ENCODE results near the gene IL17RD. TPM values are rescaled to one million over a fixed set of nuclear protein-coding genes. Genes with fewer than 3 reads are reported as not detected.

Gene IL17RD
- total RNA-seq, 5 donors from 2014 or later (not counting 1 experiment from before 2014, with no cell fraction given): 0.05 to 0.38 (median 0.10) TPM; not detected in 1

DNA sequence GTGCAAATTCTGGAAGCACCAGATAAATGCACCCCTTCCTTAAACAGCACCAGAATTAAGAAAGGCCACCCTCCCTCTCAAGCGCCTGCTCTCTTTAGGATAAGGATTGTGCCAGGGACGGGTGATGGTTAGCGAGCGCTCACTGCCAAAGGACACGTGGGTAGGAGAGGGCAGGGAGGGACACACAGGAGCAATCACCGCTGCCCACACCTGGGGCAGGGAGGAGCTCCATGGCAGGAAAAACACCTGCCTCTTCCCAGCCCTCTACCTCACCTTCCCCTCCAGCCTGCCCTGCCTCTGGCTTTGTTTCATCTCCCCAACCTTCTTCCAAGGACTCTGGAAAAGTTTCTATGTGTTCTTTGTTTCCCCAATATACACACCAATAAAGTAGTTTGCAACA lies 112.0 kb downstream of the IL17RD start:
- no peak overlapping the region for H3K27ac ChIP-seq (ENCODE audit: low read length)
- H3K9me3 ChIP-seq: no peaks in the 10 kb centered on the region
- H3K27ac Mint-ChIP-seq: no peak overlapping the region
- peaks cover 0 to 21% of the 10 kb centered on the region in 2 experiments for H3K27me3 ChIP-seq (replicated peaks in 1 of 2; ENCODE audit: control insufficient read depth in 2 of 2, extremely low read depth in 1 of 2, insufficient read depth in 2 of 2, low read length in 1 of 2)
- ChIA-PET CTCF (no interaction called here), POLR2A (no interaction called here)
- H3K36me3 Mint-ChIP-seq: no peaks in the 10 kb centered on the region
- no peak overlapping the region for H3K4me3 ChIP-seq (ENCODE audit: control insufficient read depth in 1 of 2, extremely low read depth in 1 of 2, low read length in 1 of 2)
- WGBS (ENCODE audit: insufficient coverage): no CpG with 5 or more reads among the region's 6 CpGs
- H3K36me3 ChIP-seq (ENCODE audit: control insufficient read depth in 2 of 2, extremely low read depth in 1 of 2, insufficient read depth in 1 of 2, low read length in 1 of 2): no peaks in the 10 kb centered on the region
- ATAC-seq (replicated peaks in 1 of 4) (no peak), DNase-seq (no peak)
- H3K27me3 Mint-ChIP-seq: peaks cover 17 to 20% of the 10 kb centered on the region in 2 donors
- H3K4me3 Mint-ChIP-seq: no peak overlapping the region
- no peaks in the 10 kb centered on the region for H3K9me3 Mint-ChIP-seq
- H3K4me1 Mint-ChIP-seq: no peaks in the 10 kb centered on the region
- no peaks in the 10 kb centered on the region for H3K4me1 ChIP-seq (ENCODE audit: control insufficient read depth in 1 of 2, extremely low read depth in 1 of 2, insufficient read depth in 2 of 2, low read length in 2 of 2)

DNA sequence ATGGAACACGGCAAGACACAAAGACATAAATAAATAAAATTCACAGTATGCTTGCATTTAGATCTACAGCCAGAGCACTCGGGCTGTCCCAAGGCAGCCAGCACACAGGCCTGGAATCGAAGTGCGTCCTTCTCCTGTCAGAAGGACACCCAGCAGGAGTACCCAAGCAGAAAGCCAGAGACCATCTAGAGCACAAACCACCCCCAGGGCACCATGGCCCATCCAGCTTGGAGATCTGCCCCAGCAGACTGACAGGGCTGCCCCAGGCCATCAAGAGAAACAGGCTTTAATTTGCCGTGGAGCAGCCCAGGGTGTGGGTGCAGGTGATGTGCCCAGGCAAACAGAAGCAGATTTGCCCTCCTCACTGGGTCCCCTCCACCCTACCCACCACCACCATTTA lies 112.5 kb downstream of the IL17RD start:
- H3K4me3 Mint-ChIP-seq: no peak overlapping the region
- DNase-seq (no peak), ATAC-seq (replicated peaks in 1 of 4) (no peak)
- H3K9me3 Mint-ChIP-seq: no peaks in the 10 kb centered on the region
- no peak overlapping the region for H3K27ac ChIP-seq (ENCODE audit: low read length)
- no peaks in the 10 kb centered on the region for H3K9me3 ChIP-seq
- no peak overlapping the region for H3K4me3 ChIP-seq (ENCODE audit: control insufficient read depth in 1 of 2, extremely low read depth in 1 of 2, low read length in 1 of 2)
- H3K27me3 ChIP-seq (replicated peaks in 1 of 2; ENCODE audit: control insufficient read depth in 2 of 2, extremely low read depth in 1 of 2, insufficient read depth in 2 of 2, low read length in 1 of 2): peaks cover 0 to 21% of the 10 kb centered on the region in 2 experiments
- WGBS (ENCODE audit: insufficient coverage): 96% methylated on average over 4 of the region's 5 CpGs
- H3K4me1 Mint-ChIP-seq: no peaks in the 10 kb centered on the region
- no peaks in the 10 kb centered on the region for H3K36me3 Mint-ChIP-seq
- H3K27ac Mint-ChIP-seq: no peak overlapping the region
- POLR2A ChIA-PET: no interaction called here
- H3K27me3 Mint-ChIP-seq: peaks cover 21% of the 10 kb centered on the region in 2 donors
- H3K4me1 ChIP-seq (ENCODE audit: control insufficient read depth in 1 of 2, extremely low read depth in 1 of 2, insufficient read depth in 2 of 2, low read length in 2 of 2): no peaks in the 10 kb centered on the region
- H3K36me3 ChIP-seq (ENCODE audit: control insufficient read depth in 2 of 2, extremely low read depth in 1 of 2, insufficient read depth in 1 of 2, low read length in 1 of 2): no peaks in the 10 kb centered on the region
- CTCF ChIA-PET: no interaction called here

DNA sequence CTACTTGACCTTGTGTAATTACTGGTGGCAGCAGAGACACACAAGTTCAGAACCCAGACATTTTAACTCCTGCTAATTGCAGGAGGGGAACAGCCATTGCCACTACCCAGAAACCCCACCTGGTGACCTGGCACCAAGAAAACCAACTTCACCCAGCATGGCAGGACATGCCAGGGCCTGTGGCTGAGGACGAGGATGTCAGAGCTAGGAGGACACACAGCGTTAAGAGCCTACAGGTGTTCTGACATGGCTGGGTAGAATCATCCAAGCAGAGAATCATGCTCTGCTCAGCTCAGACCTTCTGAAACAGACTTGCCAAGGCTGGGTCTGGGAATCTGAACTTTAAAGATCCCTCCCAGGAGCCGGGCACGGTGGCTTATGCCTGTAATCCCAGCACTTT lies 116.4 kb downstream of the IL17RD start:
- WGBS (ENCODE audit: insufficient coverage): 48% methylated on average over 4 of the region's 4 CpGs
- H3K9me3 ChIP-seq: no peaks in the 10 kb centered on the region
- H3K4me1 Mint-ChIP-seq: no peaks in the 10 kb centered on the region
- H3K36me3 ChIP-seq (ENCODE audit: control insufficient read depth in 2 of 2, extremely low read depth in 1 of 2, insufficient read depth in 1 of 2, low read length in 1 of 2): no peaks in the 10 kb centered on the region
- H3K4me3 ChIP-seq (ENCODE audit: control insufficient read depth in 1 of 2, extremely low read depth in 1 of 2, low read length in 1 of 2): no peak overlapping the region
- H3K27me3 ChIP-seq (replicated peaks in 1 of 2; ENCODE audit: control insufficient read depth in 2 of 2, extremely low read depth in 1 of 2, insufficient read depth in 2 of 2, low read length in 1 of 2): peaks cover 0 to 16% of the 10 kb centered on the region in 2 experiments
- no peak for ATAC-seq (replicated peaks in 1 of 4)
- ChIA-PET POLR2A (interaction anchor here in 1 of 2 donors (0.6 kb wide), 1 partner anchor 21 kb away, joined by 6 read pairs; no protein-coding TSS in a partner anchor), CTCF (no interaction called here)
- peaks cover 12 to 15% of the 10 kb centered on the region in 2 donors for H3K27me3 Mint-ChIP-seq
- no peak for DNase-seq
- no peaks in the 10 kb centered on the region for H3K9me3 Mint-ChIP-seq
- no peak overlapping the region for H3K27ac Mint-ChIP-seq
- no peak overlapping the region for H3K27ac ChIP-seq (ENCODE audit: low read length)
- H3K4me3 Mint-ChIP-seq: no peak overlapping the region
- no peaks in the 10 kb centered on the region for H3K36me3 Mint-ChIP-seq
- H3K4me1 ChIP-seq (ENCODE audit: control insufficient read depth in 1 of 2, extremely low read depth in 1 of 2, insufficient read depth in 2 of 2, low read length in 2 of 2): no peaks in the 10 kb centered on the region

GRCh38 chr3:57048052-57048671 lies 117.0 kb downstream of the IL17RD start:
- Histone ChIP-seq H3K36me3 (ENCODE audit: control insufficient read depth in 2 of 2, extremely low read depth in 1 of 2, insufficient read depth in 1 of 2, low read length in 1 of 2) (no peaks in the 10 kb centered on the region), H3K4me1 (ENCODE audit: control insufficient read depth in 1 of 2, extremely low read depth in 1 of 2, insufficient read depth in 2 of 2, low read length in 2 of 2) (no peaks in the 10 kb centered on the region), H3K27ac (ENCODE audit: low read length) (no peak overlapping the region), H3K9me3 (no peaks in the 10 kb centered on the region), H3K27me3 (replicated peaks in 1 of 2; ENCODE audit: control insufficient read depth in 2 of 2, extremely low read depth in 1 of 2, insufficient read depth in 2 of 2, low read length in 1 of 2) (peaks cover 0 to 16% of the 10 kb centered on the region in 2 experiments), H3K4me3 (ENCODE audit: control insufficient read depth in 1 of 2, extremely low read depth in 1 of 2, low read length in 1 of 2) (no peak overlapping the region)
- no peak overlapping the region for H3K4me3 Mint-ChIP-seq
- DNase-seq (no peak), ATAC-seq (replicated peaks in 1 of 4) (no peak)
- ChIA-PET CTCF (interaction anchor here in 1 of 2 donors (0.6 kb wide), 1 partner anchor 247 kb away, joined by 3 read pairs; the partner anchor contains the start of gene ARHGEF3), POLR2A (no interaction called here)
- WGBS (ENCODE audit: insufficient coverage): 80% methylated on average over 4 of the region's 8 CpGs
- H3K27ac Mint-ChIP-seq: no peak overlapping the region
- H3K4me1 Mint-ChIP-seq: no peaks in the 10 kb centered on the region
- H3K36me3 Mint-ChIP-seq: no peaks in the 10 kb centered on the region
- no peaks in the 10 kb centered on the region for H3K9me3 Mint-ChIP-seq
- H3K27me3 Mint-ChIP-seq: peaks cover 8 to 15% of the 10 kb centered on the region in 2 donors

DNA sequence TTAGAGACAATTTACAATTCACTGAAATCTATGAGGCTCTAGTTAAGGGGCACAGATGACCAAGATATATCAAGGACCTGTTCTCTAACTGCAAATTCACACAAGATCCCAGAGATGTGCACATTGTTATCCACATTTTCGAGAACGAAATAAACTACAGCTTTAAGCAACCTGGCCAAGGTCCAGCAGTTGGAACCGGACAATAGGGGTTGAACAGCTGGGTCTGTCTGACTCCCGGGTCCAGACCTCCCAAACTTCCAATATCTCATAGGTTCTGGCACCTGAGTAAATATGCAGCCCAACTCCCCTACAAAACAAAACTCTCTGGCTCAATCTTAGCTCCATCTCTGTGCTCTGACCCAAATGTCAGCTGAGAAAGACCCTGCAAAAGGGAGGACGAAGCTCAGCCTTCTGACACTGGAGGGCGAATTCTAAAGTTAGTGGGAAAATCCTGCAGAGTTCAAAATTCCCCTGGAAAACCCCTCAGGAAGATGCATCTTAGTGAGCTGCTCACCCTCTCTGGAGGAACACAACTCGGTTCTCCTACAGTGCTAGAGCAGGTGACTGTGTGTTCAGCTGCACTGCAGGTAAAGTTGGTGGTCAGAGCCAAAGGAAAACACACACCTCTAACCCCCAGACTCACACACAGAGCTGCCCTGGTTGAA lies 118.9 kb downstream of the IL17RD start:
- CTCF ChIA-PET: no interaction called here
- Histone ChIP-seq H3K36me3 (ENCODE audit: control insufficient read depth in 2 of 2, extremely low read depth in 1 of 2, insufficient read depth in 1 of 2, low read length in 1 of 2) (no peaks in the 10 kb centered on the region), H3K27me3 (replicated peaks in 1 of 2; ENCODE audit: control insufficient read depth in 2 of 2, extremely low read depth in 1 of 2, insufficient read depth in 2 of 2, low read length in 1 of 2) (peaks cover 0 to 16% of the 10 kb centered on the region in 2 experiments), H3K27ac (ENCODE audit: low read length) (no peak overlapping the region), H3K4me1 (ENCODE audit: control insufficient read depth in 1 of 2, extremely low read depth in 1 of 2, insufficient read depth in 2 of 2, low read length in 2 of 2) (no peaks in the 10 kb centered on the region), H3K4me3 (ENCODE audit: control insufficient read depth in 1 of 2, extremely low read depth in 1 of 2, low read length in 1 of 2) (no peak overlapping the region), H3K9me3 (no peaks in the 10 kb centered on the region)
- POLR2A ChIA-PET: no interaction called here
- no peak for DNase-seq
- Mint-ChIP-seq H3K9me3 (no peaks in the 10 kb centered on the region), H3K4me3 (no peak overlapping the region), H3K27me3 (peaks cover 16 to 17% of the 10 kb centered on the region in 2 donors), H3K4me1 (no peaks in the 10 kb centered on the region), H3K36me3 (no peaks in the 10 kb centered on the region), H3K27ac (no peak overlapping the region)
- ATAC-seq (replicated peaks in 1 of 4): no peak
- 76% methylated on average over 6 of the region's 7 CpGs for WGBS (ENCODE audit: insufficient coverage)

DNA sequence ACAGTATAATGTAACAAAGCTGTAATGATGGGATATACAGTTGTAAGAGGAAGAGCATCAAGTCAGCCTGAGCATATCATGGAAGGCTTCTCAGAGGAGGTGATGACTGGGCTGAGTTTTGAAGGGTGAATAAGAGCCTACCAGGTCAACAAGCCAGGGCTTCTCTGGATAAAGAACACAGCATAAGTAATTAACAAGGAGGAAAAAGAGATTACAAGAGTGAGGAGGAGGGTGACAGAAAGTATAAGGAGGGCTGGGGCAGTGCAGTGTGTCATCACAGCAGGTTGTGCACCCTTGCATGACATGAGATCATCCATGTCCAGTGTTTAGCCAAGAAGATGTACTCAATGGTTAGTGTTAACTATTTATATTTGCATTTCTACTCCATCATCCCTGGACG lies 121.6 kb downstream of the IL17RD start:
- Mint-ChIP-seq H3K27me3 (peaks cover 25 to 32% of the 10 kb centered on the region in 2 donors), H3K4me1 (no peaks in the 10 kb centered on the region), H3K9me3 (no peaks in the 10 kb centered on the region), H3K4me3 (no peak overlapping the region), H3K36me3 (no peaks in the 10 kb centered on the region), H3K27ac (no peak overlapping the region)
- Histone ChIP-seq H3K27ac (ENCODE audit: low read length) (no peak overlapping the region), H3K36me3 (ENCODE audit: control insufficient read depth in 2 of 2, extremely low read depth in 1 of 2, insufficient read depth in 1 of 2, low read length in 1 of 2) (no peaks in the 10 kb centered on the region), H3K27me3 (replicated peaks in 1 of 2; ENCODE audit: control insufficient read depth in 2 of 2, extremely low read depth in 1 of 2, insufficient read depth in 2 of 2, low read length in 1 of 2) (peaks cover 0 to 12% of the 10 kb centered on the region in 2 experiments), H3K9me3 (no peaks in the 10 kb centered on the region), H3K4me1 (ENCODE audit: control insufficient read depth in 1 of 2, extremely low read depth in 1 of 2, insufficient read depth in 2 of 2, low read length in 2 of 2) (no peaks in the 10 kb centered on the region), H3K4me3 (ENCODE audit: control insufficient read depth in 1 of 2, extremely low read depth in 1 of 2, low read length in 1 of 2) (no peak overlapping the region)
- WGBS (ENCODE audit: insufficient coverage): no CpG with 5 or more reads among the region's 1 CpG
- ATAC-seq (replicated peaks in 1 of 4) (no peak), DNase-seq (no peak)
- POLR2A ChIA-PET: no interaction called here
- CTCF ChIA-PET: interaction anchor here in 1 of 2 donors (0.7 kb wide), 1 partner anchor 789 kb away, joined by 3 read pairs; no protein-coding TSS in a partner anchor
